Stomach (tissue), 4 donors: ENCODE data around the gene RTL10.

Experiments
- CTCF ChIP-seq, 7 experiments: fragments of 450-650 bp in 4 of 7; fragments of 200-600 bp in 3 of 7; sonication (generic) in 3 of 7; IDR thresholded peaks; one replicate each; pipeline ENCODE4 v1.5.1; 2016 to 2019; ENCODE audit warnings: antibody characterized with exemption in 7 of 7, control low read depth in 2 of 7, mild to moderate bottlenecking in 1 of 7
- POLR2AphosphoS5 ChIP-seq, 3 donors: sonication (generic); formaldehyde crosslinking; IDR thresholded peaks; one replicate each; pipeline ENCODE4 v1.6.1; 2016; ENCODE audit warnings: antibody characterized with exemption in 3 of 3

- TF ChIP-seq CTCF (IDR thresholded peaks at IDR 0.05) (no peak), POLR2AphosphoS5 (IDR thresholded peaks at IDR 0.05) (no peak)
These were observed 44.3 kb upstream of the RTL10 start for GRCh38 chr22:19898831-19899567.
